ENCODE results near the gene KIFAP3.
"Not testable (repeated sequence)": the region's sequence is repeated elsewhere in the genome, so short reads cannot be mapped to it uniquely, and the experiment has no call there.

The KIFAP3 gene

GRCh38 chr1:170063109-170063826 is 11.2 kb downstream of the KIFAP3 start:
- no peak for DNase-seq

- DNase-seq: not testable (repeated sequence)
Observed at GRCh38 chr1:170061676-170062075, 12.8 kb downstream of the KIFAP3 start.

GRCh38 chr1:170060015-170060520 is 14.4 kb downstream of the KIFAP3 start:
- DNase-seq: not testable (repeated sequence)

- DNase-seq: no peak
Observed at GRCh38 chr1:170049176-170049800, 25.2 kb downstream of the KIFAP3 start.

- no peak for DNase-seq
Observed at GRCh38 chr1:170048515-170048914, 26.0 kb downstream of the KIFAP3 start.

- DNase-seq: no peak
Observed at GRCh38 chr1:170044187-170044586, 30.3 kb downstream of the KIFAP3 start.

GRCh38 chr1:170041423-170042192 is 32.9 kb downstream of the KIFAP3 start:
- no peak for DNase-seq

- no peak for DNase-seq
Observed at GRCh38 chr1:170032531-170033280, 41.8 kb downstream of the KIFAP3 start.

- no peak for DNase-seq
Observed at GRCh38 chr1:170030212-170030611, 44.3 kb downstream of the KIFAP3 start.

GRCh38 chr1:170027760-170028159 is 46.7 kb downstream of the KIFAP3 start:
- DNase-seq: no peak

GRCh38 chr1:170020859-170021258 is 53.6 kb downstream of the KIFAP3 start:
- DNase-seq: no peak

- no peak for DNase-seq
Observed at GRCh38 chr1:170017478-170017877, 57.0 kb downstream of the KIFAP3 start.

- DNase-seq: no peak
Observed at GRCh38 chr1:170012920-170013319, 61.6 kb downstream of the KIFAP3 start.

- DNase-seq: peak in 1 of 2 experiments; percentile 8
Observed at GRCh38 chr1:170010443-170010842, 64.1 kb downstream of the KIFAP3 start.

GRCh38 chr1:170009551-170009950 is 64.9 kb downstream of the KIFAP3 start:
- DNase-seq: no peak

GRCh38 chr1:170008745-170009144 is 65.8 kb downstream of the KIFAP3 start:
- not testable (repeated sequence) for DNase-seq

GRCh38 chr1:170003270-170003835 is 71.1 kb downstream of the KIFAP3 start:
- not testable (repeated sequence) for DNase-seq

- DNase-seq: no peak
Observed at GRCh38 chr1:170001266-170001665, 73.2 kb downstream of the KIFAP3 start.

GRCh38 chr1:169999761-170000160 is 74.7 kb downstream of the KIFAP3 start:
- no peak for DNase-seq

- no peak for DNase-seq
Observed at GRCh38 chr1:169999331-169999741, 75.2 kb downstream of the KIFAP3 start.

- no peak for DNase-seq
Observed at GRCh38 chr1:169995993-169996392, 78.5 kb downstream of the KIFAP3 start.

- DNase-seq: no peak
Observed at GRCh38 chr1:169989246-169989645, 85.2 kb downstream of the KIFAP3 start.
